Left colon (tissue), 2 donors: ENCODE measurements around the gene DCLRE1B. TPM values are rescaled to one million over a fixed set of nuclear protein-coding genes. Genes with fewer than 3 reads are reported as not detected.

Source experiments
- total RNA-seq, 2 donors: library from RNA; stranded (reverse); fragmentation: NEBNext Ultra II Directional; extraction: Animal tissue kit (Norgen Biotek cat#: 25700); gene quantifications; one replicate each; pipeline ENCODE4 v1.2.1, GENCODE V29; 2021
- donor health status: DM: no; HTN: no; CAD: no.
- donor health status: DM: yes; HTN: yes; CAD: no.

DCLRE1B gene
- total RNA-seq, 2 donors from 2014 or later, result 3.0 to 4.2 TPM

Other genes with a start within 250 kb of the DCLRE1B start
- 1 to 10 TPM; 7.3 to 9.2 TPM for gene PHTF1, start 145.8 kb upstream of the DCLRE1B start, total RNA-seq
- gene RSBN1, start 92.8 kb upstream of the DCLRE1B start, total RNA-seq, result 10 to 100 TPM; 23.6 to 28.5 TPM
- gene PTPN22, start 33.6 kb upstream of the DCLRE1B start, total RNA-seq, result 1 to 10 TPM; 5.6 to 5.7 TPM
- gene BCL2L15, start 17.7 kb upstream of the DCLRE1B start, total RNA-seq, result 100 to 1,000 TPM; 157 to 187 TPM
- 10 to 100 TPM; 19.0 to 22.6 TPM for gene AP4B1, start 527 bp upstream of the DCLRE1B start, total RNA-seq
- gene HIPK1, start 24.0 kb downstream of the DCLRE1B start, total RNA-seq, result 10 to 100 TPM; 67.4 to 68.2 TPM
- gene OLFML3, start 74.1 kb downstream of the DCLRE1B start, total RNA-seq, result 10 to 100 TPM in 1 of 2 donors, 1 to 10 TPM in 1; 4.1 to 23.5 TPM
- gene SYT6, start 248.5 kb downstream of the DCLRE1B start, total RNA-seq, result under 1 TPM in 1 of 2 donors, not detected in 1; 0.14 TPM